Astrocyte of the hippocampus (primary cell): ENCODE data around the gene ATG5.
"Not testable (repeated sequence)": the region's sequence is repeated elsewhere in the genome, so short reads cannot be mapped to it uniquely, and the experiment has no call there.

Source experiments
- DNase-seq: peaks from one replicate; pipeline ENCODE4 v3.0.0; 2011; ENCODE audit warnings: low read depth, low spot score

The ATG5 gene

DNA sequence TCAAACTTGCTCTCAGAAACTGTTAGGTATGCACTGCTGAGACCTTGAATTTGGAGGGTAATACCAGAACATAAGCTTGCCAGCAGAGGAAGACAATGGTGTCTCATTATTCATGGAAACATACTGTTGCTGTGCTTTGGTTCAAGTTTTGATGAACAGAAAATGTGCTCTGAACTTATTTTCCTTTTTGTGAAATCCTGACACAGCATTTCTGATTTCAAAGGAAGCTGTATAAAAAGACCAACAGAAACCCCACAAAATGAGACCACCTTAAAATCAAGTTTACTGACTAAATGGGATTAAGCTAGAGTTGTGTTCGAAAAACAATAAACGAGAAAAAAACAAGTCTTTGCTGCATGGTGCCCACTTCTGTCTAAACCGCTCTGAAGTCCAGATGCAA, 169.1 kb downstream of the ATG5 start:
- no peak for DNase-seq

DNA sequence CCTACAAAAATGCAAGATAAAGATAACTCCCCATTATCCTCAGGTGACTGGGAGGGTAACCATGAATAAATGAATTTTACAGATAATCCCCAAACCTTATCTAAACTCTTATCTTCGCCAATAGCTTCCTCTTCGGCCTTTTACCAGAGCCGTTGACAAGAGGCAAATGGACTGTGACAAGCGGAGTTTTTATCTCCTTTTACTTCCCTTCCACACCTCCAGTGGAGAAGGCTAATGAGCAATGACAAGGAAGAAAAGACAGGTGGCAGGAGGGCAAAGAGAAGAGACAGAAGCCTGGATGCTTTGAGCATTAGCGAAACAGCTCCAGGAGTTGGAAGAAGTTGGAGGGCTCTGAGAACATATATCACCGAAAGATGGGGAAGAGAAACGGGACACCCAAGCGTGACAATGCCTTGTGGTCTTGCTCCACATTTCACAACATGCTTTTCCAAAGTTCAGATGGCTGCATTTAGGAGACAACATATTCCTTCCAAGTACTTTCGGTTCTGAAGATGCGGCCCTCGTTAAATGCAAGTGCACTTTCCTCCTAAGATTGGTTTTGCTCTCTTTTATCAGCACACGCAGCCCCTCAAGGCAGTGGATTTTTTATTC, 170.2 kb downstream of the ATG5 start:
- no peak for DNase-seq

DNA sequence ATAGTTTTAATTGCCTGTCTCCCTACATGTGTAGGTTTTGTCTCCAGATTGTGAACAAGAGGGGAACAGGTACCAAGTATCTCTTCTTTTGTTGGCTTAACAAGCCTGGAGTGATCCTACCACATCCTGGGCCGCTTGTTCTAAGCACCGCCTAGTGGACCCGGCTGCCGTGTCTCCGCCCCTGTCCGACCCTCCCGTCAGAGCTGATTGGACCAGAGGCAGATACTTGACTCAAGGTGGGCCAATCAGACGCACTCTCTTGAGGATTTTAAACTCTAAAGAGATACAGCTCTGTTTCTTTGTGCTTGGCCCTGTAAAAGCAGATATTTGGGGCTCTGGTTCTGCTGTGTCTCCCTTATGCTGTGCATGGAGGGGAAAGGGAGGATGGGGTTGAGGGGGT, 171.2 kb downstream of the ATG5 start:
- no peak for DNase-seq

DNA sequence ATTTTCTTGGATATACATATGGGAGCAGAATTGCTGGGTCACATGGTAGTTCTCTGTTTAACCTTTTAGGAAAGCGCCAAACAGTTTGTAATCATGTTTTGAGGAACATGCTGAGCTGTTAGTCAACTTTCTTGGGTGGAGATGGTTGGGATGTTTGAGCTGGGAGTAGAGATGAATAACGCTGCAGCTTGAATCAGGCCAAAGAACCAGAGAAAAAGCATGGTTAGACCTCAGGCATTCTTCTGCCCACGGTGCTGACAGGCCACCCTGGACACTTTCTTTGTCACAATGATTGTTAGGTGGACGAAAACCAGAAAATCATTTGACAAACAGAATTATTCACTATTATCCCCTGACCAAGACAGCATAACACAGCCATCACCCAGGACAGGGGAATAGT, 172.6 kb downstream of the ATG5 start:
- no peak for DNase-seq

DNA sequence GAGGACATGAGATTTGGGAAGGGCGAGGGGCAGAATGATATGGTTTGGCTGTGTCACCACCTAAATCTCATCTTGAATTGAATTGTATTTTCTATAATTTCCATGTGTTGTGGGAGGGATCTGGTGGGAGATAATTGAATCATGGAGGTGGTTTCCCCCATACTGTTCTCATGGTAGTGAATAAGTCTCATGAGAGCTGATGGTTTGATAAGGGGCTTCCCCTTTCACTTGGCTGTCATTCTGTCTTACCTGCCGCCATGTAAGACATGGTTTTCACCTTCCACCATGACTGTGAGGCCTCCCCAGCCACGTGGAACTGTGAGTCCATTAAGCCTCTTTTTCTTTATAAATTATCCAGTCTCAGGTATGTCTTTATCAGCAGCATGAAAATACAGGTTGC, 173.1 kb downstream of the ATG5 start:
- not testable (repeated sequence) for DNase-seq

DNA sequence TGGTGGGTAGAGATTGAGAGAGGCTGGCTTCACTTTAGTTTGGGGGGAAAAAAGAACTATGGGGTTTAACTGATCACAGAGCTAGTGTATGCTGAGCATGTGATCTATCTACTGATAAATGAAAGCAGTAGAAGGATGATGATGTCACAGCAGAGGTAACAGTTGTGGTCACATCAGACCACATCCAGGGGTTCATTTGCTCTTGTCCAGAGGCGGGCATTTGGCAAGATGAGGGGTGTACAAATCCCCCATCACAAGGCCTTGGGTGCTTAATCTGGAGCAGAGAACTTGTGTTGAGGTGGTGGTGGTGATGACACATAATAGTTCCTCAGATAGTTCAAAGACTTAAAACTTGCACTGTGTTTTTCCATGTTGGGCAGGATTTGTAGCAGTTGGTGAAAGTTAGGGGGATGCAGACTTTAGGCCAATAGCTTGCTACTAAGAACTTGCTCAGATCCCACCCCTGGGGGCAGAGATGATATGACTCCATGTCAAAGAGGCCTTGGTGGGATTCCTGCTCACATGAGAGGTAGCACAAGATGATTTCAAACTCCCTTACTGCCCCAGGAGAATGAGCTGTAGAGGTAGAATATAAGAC, 176.0 kb downstream of the ATG5 start:
- no peak for DNase-seq

DNA sequence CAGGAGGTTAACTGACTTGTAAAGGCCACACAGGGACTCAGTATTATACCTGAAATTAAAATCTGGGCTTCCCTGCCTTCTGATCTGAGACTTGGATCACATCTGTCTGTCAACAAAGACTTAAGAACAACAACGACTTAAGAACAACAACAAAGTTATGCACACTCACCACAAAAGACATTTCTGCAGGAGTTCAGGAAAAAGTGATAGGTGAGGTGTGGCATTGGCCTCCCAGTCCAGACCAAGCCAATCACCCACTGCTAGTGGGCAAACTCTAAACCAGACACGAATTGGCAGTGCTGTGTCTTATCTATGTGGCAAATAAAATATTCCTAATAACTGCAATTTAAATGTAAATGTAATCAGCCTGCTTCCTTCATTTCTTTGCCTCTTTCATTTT, 178.1 kb downstream of the ATG5 start:
- peak; percentile 51 for DNase-seq

DNA sequence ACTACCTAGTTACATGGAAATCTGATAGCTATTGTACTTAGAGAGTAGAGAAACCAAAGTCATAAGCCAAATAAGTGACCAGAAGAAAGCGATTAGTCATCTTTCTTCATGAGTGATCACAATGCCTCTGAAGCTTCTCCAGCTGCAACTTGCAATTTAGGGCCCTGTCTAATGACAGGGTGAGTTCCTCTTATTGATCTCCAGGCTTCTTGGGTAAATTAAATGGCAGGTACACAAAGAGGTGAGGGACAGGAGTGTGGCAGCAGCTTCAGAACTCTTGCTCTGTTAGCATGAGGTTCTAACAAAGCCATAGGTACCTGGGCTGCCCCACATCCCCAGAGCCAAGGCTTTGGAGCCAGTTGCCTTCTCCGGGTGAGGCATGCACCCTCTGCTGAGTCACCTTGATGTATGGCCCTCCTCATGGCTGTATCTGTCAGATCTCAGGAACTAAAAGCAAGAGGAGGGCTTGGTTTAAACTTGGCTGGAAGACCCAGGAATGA, 178.7 kb downstream of the ATG5 start:
- no peak for DNase-seq

DNA sequence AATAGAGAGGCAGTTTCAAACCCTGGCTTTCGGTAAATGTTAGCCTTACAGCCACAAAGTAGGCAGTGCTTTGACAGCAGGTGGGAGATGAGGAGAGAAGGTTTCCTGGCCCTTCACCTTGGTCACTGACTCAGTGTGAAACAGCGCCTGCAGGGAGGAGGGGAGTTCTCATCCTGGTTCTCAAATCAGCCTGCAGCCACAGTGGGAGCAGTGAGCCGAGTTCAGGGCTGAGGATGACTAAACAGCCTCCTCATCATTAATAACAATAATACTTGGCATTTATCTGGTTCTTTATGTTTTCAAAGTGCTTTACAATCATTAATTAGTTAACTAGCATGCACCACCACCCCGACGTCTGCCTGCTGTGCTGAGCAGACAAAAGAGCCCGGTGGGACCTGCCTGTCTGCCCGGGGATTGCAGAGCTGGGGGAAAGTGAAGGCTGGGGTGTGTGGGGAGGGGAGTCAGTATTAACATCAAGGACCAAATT, 179.8 kb downstream of the ATG5 start:
- DNase-seq = no peak

DNA sequence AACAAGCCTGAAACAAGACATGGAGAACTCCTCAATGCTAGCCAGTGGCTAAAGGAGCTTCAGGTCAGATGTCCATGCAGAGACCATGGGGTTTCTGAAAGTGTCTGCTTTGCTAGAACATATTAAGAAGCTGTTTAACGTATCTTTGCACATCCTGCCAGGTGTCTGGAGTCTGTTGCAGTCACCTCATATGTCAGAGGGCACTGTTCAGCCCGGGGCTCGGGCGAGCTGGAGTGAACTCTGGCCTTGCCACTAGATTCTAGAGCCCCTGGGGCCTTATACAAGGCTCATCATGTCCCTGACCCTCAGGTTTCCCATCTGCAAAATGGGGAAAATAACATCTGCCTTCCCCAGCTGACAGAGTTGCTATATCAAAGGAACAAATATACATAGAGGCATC, 180.4 kb downstream of the ATG5 start:
- no peak for DNase-seq

DNA sequence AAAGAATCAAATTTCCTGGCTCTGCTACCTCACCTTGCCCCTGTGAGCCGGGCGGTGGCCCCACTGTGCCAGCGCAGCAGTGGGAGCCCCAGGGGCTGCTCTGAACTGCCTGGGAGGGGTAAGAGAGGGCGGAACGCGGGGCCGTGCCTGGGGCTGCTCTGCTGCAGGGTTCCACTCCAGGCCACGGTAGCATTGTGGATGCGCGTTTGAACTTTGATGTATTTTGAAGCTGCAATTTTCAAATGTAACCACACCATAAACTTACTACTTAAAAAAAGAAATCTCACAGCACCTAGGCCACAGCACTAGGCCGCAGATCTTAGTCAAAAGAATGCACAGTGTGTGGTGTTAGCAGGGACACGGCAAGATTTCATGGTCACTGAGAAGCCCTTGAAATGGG, 181.9 kb downstream of the ATG5 start:
- DNase-seq = no peak

DNA sequence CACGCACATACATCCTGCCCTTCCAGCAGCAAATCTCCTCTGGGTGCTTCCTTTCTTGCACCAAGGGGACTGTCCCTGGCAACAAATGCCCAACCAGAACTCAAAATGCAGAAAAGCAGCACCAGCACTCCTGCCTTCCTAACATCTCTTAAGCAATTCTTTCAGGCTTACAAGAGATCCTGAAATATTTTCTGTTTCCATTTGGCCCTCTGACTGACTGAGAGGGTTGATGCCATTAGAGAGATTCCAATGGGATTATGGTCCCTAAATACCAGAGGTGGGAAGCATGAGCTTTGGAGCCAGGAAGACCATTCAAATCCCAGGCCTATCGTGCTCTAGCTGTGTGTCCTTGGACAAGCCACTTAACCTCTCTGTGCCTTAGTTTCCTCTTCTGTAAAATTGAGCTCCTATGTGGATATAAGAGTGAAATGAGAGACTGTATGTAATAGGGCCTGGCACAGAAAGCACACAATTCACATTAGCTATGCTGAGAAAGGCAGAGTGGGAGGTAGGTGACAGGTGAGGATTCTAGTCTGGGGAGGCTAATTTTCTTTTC, 182.6 kb downstream of the ATG5 start:
- no peak for DNase-seq

DNA sequence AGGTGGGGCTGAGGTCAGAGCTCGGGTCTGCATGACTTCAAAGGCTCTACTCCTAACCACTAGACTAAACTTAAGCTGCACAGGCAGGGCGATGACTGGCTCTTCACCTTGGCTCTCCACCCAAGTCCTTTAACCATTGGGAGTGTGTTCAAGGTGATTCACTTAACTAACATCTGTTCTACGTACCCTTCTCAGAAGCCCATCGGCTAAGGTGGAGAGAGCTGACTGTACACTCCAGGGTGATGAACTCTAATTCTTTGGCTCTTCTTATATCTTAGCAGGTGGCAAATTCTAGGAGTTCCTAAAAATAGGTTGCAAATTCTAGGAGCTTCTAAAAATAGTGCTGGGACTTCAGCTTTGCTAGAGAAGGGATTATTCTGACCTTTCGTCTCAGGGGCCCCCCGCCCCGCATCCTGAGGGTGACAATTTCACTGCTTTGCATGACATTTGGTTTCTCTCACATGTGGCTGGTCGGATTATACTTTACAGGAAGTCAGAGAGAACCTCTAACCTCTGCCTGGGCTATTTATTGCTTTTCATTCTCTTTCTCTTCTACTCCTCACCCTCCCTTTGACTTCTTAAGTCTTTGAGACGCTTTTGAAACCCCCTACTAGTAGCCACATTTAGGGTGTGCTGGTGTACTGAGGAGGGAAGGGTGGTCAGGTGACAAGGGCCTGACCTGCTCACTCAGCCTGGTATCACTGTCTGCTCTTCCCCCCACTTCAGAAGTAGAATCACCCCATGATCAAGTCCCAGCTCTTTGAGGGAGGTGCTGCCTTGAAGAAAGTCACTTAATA, 183.9 kb downstream of the ATG5 start:
- no peak for DNase-seq

DNA sequence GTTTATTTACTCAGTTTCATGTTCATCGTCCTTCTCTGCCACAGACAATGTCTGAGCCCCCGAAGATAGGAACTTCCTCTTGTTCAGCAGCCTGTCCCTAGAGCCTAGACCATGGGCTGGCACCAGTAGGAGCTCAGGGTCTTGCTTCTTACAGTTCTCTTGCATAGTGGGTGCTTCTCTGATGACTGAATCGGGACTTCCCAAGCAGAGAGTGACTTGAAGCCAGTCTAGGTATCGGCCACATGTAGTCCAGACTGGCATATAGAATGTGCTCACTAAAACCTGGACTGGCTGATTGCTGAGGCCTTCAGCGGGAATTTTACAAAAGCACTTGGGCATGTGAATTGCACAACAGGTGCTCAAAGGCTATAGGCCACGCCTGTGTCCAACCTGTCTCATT, 187.4 kb downstream of the ATG5 start:
- no peak for DNase-seq

DNA sequence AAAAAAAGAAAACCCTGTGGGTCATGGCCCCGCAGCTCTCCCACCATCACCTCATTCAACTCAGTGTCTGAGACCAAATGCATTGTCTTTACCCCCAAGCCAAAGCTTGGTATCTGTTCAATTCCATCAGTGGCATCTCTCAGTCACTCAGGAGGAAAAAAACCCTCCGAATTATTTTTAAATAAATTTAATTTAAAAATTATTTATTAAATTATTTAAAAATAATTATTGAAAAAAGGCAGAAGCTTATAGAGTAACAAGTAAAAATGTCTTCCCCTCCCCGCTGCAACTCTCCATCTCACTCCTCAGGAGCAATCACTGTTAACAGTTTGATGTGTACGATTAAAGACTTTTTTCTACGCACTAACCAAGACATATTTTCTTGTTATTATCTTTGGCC, 188.7 kb downstream of the ATG5 start:
- DNase-seq = no peak

DNA sequence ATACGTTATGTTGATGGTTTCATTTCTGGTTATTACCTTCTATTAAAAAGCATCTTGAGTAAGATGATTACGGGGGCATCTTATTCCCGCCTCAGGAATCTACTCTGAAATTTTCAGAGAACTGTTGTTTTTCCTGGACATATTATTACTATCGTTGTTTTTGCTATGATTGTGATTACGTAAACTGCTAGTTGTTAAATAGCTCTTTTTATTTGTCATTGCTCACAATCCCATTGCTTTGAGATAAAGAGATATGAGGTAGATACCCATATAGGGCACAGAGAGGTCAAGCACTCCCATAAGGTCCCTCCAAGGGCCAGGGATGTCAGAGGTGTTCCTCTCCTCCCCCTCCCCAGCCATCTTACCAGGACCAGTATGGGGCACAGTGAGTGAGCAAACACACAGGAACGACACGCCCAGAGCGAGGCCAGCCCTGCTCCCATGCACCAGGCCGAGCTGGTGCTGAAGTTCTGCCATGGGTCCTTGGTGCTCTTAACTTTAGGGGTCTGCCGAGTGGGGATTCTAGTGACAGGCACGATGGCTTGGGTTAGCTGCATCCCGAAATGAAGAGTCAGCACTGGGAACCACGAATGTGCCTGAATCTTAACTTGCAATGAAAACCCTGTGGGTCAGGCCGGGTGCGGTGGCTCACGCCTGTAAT, 189.5 kb downstream of the ATG5 start:
- DNase-seq = no peak

DNA sequence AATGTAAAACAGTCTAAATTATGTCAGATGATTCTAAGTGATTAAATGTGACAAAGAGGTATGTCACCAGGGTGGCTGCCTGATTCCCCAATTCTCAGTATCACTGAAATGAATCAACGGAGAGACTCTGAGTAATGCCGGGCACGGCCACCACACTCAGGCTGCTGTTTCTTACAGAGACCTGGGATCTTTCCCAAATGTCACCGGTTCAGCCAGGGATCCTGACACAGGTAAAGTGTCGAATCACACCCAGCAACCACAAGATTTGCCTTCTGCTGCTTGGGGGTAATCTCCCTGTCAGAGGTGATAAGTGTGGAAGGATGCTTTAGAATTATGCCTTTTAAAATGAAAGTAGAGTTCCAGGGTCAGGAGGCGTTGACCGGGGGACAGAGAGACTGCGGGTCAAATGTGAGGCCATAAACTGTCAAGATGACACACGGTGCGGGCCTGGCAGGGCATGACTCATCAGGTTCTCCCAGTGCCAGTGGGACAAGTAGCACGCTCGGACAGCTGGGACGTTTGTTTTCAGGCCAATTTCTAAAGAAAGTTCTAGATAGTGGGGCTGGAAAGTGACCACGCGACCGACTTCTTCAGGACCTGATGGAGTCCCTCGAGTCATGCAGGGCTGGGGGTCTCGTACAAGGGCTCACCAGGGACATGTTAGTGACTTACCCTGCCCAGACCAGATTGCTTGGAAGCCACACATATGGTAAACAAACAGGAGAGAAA, 190.5 kb downstream of the ATG5 start:
- DNase-seq = peak; percentile 49
